ENCODE data around the gene PRELID1.

DNA sequence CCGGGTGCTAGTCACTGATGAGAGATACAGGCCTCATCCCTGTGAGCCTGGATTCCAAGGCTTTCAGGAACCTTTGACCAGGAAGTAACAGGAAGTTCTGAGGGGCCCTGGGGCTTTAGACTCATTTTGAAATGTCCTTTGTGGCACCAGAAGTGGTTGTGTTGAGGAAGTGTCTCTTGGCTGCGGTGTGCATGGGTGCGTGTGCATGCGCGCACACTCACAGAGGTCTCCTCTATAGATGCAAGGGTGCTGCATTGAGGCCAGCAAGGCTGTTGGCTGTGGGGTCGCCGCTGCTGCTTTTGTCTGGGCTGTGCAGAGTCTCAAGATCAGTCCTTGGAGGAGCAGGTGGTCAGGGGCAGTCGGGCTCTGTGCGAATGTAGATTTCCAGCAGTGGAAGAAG lies 7.7 kb upstream of the PRELID1 start:
- no peak for TF ChIP-seq CTCF (IDR thresholded peaks at IDR 0.05)
- peak in 1 of 4 donors; percentile 12 for TF ChIP-seq POLR2AphosphoS5 (IDR thresholded peaks at IDR 0.05)
- no peak for TF ChIP-seq POLR2A (IDR thresholded peaks at IDR 0.05)
- no peak for TF ChIP-seq EP300 (IDR thresholded peaks at IDR 0.05)

Data from sigmoid colon (tissue), 4 donors.